GM21390 (cell line): ENCODE data around the gene RAB7B.

Experiments
- ATAC-seq: cut with Tn5 transposase; IDR thresholded peaks from one replicate; pipeline ENCODE4 v1.9.1; 2021; ENCODE audit not compliant: unreplicated experiment

The RAB7B gene

DNA sequence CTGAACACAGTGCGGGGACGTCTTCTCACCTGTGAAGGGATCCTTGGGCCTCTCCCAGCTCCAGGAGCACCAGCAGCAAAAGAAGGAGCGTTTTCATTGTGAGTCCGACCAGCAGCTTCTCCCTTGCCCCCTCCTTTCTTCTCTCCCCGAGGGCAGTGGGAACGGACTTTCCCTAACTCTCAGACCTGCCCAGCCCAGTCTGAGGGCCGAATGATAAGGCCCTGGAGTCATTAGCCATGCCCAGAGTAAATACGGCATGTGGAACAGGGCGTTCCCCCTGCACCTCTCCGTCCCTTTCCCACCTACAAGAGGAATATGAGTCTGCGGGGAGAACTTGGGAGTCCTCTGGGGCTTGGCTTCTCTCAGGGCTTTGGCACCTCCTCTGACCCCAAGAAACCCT lies 20.5 kb upstream of the RAB7B start, which contains the start of gene CTSE:
Gene CTSE, minus strand, starts transcription at position 201 of the 400 bp plus-strand sequence. Its CDS starts 104 bp downstream, at position 97.
- no peak for ATAC-seq

- ATAC-seq: no peak
Observed at GRCh38 chr1:206022766-206023165, 19.6 kb upstream of the RAB7B start.

- no peak for ATAC-seq
Observed at GRCh38 chr1:206021626-206022365, 18.6 kb upstream of the RAB7B start.

GRCh38 chr1:206021008-206021625 lies 17.9 kb upstream of the RAB7B start:
- ATAC-seq: no peak

DNA sequence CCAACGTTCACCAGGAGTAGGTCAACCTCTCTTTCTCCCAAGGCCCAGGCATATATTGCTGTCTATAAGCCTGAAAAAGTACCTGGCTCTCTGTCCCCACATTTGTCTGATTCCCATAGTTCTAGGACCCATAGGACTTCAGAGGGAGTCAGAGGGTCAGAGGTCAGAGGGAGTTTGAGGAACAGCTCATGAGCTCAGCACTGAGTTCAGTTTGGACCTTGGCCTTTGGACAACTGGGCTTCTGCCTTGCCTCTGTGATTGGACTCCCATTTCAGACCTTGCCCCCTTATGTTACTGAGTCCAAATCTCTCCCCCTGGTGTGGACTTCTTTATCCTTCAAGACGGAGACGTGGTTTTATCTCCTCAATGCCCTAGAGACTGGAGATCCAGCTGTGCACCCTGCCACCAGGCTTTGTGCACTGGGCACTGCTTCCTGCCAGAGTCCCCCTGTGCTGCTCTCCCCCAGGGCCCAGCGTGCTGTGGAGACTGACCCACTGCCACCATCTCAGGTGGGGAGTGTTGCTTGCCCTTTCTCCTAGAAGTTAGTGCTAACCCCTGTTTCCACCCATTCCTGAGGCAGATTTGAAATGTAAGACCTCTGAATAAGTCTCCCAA lies 17.3 kb upstream of the RAB7B start:
- no peak for ATAC-seq

- no peak for ATAC-seq
Observed at GRCh38 chr1:206015071-206015470, 11.9 kb upstream of the RAB7B start.

GRCh38 chr1:206014601-206015000 lies 11.4 kb upstream of the RAB7B start:
- no peak for ATAC-seq

DNA sequence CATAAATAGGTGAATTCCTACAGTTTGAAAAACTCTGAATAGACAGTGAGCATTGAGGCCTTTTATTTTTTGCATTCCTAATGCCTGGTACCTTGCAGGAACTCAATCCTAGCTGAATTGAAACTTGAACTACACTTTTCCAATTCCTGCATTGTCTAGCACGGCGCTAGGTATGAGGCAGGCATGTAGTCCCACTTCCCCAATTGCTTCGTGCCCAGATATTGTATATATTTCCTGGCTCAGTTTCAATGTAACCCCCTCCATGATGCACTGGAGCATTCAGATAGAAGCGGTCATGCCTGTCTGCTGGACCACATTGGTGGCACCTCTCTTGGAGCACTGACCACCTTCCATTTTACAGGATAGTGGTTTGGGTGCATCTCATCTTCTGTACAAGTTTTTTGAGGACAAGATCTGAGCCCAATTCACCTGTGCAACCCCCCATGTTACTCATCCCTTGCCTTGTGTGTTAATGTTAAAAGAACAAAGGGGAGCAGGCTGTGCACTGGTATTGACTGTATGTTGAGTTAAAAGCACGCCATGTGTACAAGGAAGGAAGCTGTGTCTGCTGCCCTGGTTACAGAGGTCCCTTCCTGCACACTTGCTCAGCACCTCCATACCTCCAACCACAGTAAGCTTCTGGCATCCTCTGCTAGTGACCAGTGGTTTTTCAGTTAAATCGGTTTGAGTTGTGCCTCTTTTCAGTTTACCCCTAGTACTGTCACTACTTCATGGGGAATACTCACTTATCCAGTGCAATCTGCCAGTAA lies 10.0 kb upstream of the RAB7B start:
- ATAC-seq: no peak

DNA sequence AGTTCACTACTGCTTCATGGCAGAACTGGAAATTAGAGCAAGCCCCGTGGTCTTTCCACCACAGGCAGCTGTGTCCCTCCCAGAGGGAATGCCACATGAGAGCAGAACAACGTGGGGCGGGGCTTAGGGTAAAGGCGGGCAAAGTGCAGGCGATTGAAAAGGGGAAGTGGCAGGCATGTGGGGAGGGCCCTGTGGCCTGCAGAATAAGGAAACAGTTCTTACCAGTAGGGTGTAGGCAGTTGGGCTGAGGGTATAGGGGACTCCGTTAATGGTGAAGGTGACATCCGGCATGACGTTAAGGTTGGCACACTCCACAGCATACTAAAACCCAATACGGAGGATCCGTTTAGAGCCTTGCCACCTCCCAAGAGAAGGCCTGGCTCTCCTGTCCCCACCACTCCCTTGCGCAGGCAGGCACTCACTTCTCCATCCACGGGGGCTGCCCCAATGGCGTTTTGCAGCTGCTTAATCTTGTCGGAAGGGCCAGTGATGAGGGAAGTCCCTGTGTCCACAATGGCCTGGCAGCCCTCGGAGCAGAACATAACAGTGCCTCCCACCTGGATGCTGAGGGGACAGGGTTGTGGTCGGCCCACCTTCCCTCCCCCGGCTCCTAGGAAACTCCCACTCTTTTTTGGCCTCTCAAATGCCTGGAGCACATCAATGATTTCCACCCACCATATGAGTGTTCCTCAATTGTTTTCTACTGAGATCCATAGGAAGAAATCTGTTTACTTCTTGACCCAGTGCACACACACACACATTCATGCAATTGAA lies 9.1 kb upstream of the RAB7B start:
- ATAC-seq: peak; percentile 93

- ATAC-seq: no peak
Observed at GRCh38 chr1:206011057-206011456, 7.9 kb upstream of the RAB7B start.

DNA sequence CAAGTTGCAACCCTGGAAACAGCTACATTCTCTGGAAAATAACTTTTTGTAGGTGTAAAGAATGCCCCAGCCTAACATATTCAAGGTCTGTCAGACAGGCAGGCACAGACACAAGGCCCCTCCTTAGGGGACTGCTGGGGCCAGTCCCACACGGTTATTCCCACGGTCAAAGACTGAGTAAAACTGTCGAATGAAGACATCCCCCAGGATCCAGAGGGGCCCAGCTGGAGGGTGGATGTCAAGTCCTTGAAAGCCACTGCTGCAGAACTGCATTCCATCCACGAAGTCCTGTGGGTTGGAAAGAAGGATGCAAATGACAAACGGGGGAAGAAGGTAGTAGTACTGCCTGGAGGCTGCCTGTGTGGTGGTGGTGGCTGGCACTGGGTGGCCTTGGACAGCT lies 6.9 kb upstream of the RAB7B start:
- ATAC-seq: no peak

GRCh38 chr1:206006946-206007345 lies 3.8 kb upstream of the RAB7B start:
- ATAC-seq: no peak

GRCh38 chr1:206005778-206006180 lies 2.6 kb upstream of the RAB7B start:
- ATAC-seq: no peak

GRCh38 chr1:206005234-206005633 lies 2.0 kb upstream of the RAB7B start:
- no peak for ATAC-seq

DNA sequence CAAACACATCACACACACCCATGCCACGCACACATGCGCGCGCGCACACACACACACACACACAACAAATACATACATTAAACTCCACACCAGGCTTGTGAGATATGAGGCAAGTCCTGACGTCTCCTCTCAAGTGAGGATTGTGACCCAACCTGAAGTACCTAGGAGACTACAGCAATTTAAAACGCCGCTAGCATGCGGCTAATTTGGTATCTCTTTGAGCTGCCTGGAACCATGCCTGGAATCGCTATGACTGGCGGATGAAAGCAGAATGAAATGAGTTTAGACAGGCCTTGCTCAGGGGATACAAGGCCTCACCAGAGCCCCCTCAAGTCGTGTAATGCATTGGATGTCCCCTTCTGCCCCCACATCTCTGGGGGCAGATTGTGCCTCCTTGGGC lies 1.6 kb upstream of the RAB7B start:
- no peak for ATAC-seq

DNA sequence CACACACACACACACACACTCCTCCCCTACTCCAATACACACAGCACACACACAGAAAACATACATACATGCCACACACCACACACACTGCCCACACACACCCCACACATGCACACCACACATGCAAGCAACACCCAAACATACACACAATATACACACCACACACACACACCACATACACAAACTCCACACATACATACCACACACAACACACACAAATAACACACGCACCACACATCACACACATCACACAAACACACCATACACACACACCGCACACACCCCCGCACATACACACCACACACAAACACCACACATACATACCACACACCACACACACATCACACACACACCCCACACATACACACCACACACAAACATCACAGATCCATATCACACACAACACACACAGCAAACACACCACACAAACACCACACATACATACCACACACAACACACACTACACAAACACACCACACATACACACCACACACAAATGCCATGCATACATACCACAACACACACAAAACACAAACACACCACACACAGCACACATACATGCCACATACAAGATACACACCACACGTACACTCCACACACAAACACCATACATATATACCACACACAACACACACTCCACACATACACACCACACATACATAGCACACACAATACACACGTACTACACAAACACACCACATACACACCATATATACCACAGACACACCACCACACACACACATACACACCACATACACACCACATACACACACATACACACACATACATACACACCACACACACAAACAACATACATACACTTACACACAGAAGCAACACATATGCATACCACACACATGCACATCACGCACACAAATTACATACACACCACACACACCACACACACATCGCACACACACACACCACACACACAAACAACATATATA lies 932 bp upstream of the RAB7B start:
- ATAC-seq: no peak

- no peak for ATAC-seq
Observed at GRCh38 chr1:206002160-206002559, 1.0 kb downstream of the RAB7B start.

DNA sequence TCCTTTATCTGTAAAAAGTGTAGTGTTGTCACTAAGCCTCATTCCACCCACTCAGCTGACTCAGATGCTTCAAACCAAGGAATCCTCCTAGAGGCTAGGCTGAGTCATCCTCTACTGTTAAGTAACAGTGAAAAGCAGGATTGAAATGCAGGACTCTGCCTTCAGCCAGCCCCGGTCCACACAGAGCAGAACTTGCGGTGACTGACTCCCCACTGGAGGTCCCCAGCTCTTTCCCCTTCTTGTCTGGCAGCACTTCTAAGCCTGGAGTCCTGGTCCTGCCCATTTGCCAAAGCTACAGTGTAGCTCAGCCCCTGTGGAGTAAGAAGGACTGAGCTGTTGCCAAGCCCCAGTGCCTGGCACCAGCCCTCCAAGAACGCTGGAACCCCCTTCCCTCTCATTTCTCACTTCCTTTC lies 1.7 kb downstream of the RAB7B start:
- no peak for ATAC-seq

- ATAC-seq: no peak
Observed at GRCh38 chr1:206000641-206001339, 2.4 kb downstream of the RAB7B start.
